ENCODE data around the gene EIF4B. TPM values are rescaled to one million over a fixed set of nuclear protein-coding genes. Genes with fewer than 3 reads are reported as not detected.

EIF4B gene
- total RNA-seq: 100 to 1,000 TPM; 404 to 559 (median 485) TPM

- Histone ChIP-seq H3K4me3 (peak within 1 kb of the TSS; percentile 96), H3K27ac (peak within 1 kb of the TSS; percentile 96), H3K36me3 (peaks cover 4% of the 10 kb centered on the region), H3K9me3 (no peaks in the 10 kb centered on the region), H3K4me1 (peaks cover 56% of the 10 kb centered on the region), H3K27me3 (no peaks in the 10 kb centered on the region)
- peak; percentile 41 to 66 (median 51) for TF ChIP-seq POLR2AphosphoS5 (IDR thresholded peaks at IDR 0.05)
- no peak for TF ChIP-seq EP300 (IDR thresholded peaks at IDR 0.05)
- TF ChIP-seq POLR2A (IDR thresholded peaks at IDR 0.05): peak in 1 of 2 donors; percentile 52
- 0% methylated on average over 33 of the region's 64 CpGs for WGBS
- peak; percentile 100 for DNase-seq (ENCODE audit: low spot score in 2 of 2)
These were observed at the start of gene EIF4B for GRCh38 chr12:53005986-53006809. Gene EIF4B, plus strand, starts transcription at chr12:53006456. Its CDS starts 28 bp downstream, at chr12:53006484.

GRCh38 chr12:52956987-52957386, 49.3 kb upstream of the EIF4B start:
- no peak for DNase-seq (ENCODE audit: low spot score in 2 of 2)
- H3K4me3 ChIP-seq: no peak overlapping the region

GRCh38 chr12:52964556-52965336, 41.5 kb upstream of the EIF4B start:
- DNase-seq (ENCODE audit: low spot score in 2 of 2): no peak
- TF ChIP-seq CTCF (IDR thresholded peaks at IDR 0.05) (no peak), POLR2AphosphoS5 (IDR thresholded peaks at IDR 0.05) (no peak), POLR2A (IDR thresholded peaks at IDR 0.05) (no peak), EP300 (IDR thresholded peaks at IDR 0.05) (no peak)
- Histone ChIP-seq H3K27me3 (peaks cover 29% of the 10 kb centered on the region), H3K4me3 (peak overlapping the region; percentile 15), H3K36me3 (no peaks in the 10 kb centered on the region), H3K9me3 (no peaks in the 10 kb centered on the region), H3K4me1 (peaks cover 7% of the 10 kb centered on the region), H3K27ac (no peak overlapping the region)
- WGBS: 53% methylated on average over 17 of the region's 19 CpGs

More at GRCh38 chr12:52956987-52957386, 49.3 kb upstream of the EIF4B start:
- Histone ChIP-seq H3K36me3 (no peaks in the 10 kb centered on the region), H3K27me3 (peaks cover 10% of the 10 kb centered on the region), H3K27ac (no peak overlapping the region), H3K9me3 (no peaks in the 10 kb centered on the region), H3K4me1 (no peaks in the 10 kb centered on the region)
- WGBS: 55% methylated on average over 5 of the region's 5 CpGs
- TF ChIP-seq POLR2AphosphoS5 (IDR thresholded peaks at IDR 0.05): no peak
- TF ChIP-seq CTCF (IDR thresholded peaks at IDR 0.05): no peak
- TF ChIP-seq EP300 (IDR thresholded peaks at IDR 0.05): no peak
- TF ChIP-seq POLR2A (IDR thresholded peaks at IDR 0.05): no peak

- H3K27me3 ChIP-seq: peaks cover 27% of the 10 kb centered on the region
- H3K4me1 ChIP-seq: peaks cover 7% of the 10 kb centered on the region
- WGBS: 4% methylated on average over 16 of the region's 28 CpGs
- DNase-seq (ENCODE audit: low spot score in 2 of 2): no peak
- no peaks in the 10 kb centered on the region for H3K36me3 ChIP-seq
- H3K4me3 ChIP-seq: peak overlapping the region; percentile 15
- TF ChIP-seq POLR2A (IDR thresholded peaks at IDR 0.05) (no peak), CTCF (IDR thresholded peaks at IDR 0.05) (no peak), POLR2AphosphoS5 (IDR thresholded peaks at IDR 0.05) (no peak), EP300 (IDR thresholded peaks at IDR 0.05) (no peak)
- H3K9me3 ChIP-seq: no peaks in the 10 kb centered on the region
- H3K27ac ChIP-seq: no peak overlapping the region
These were observed 40.9 kb upstream of the EIF4B start for GRCh38 chr12:52965337-52965731.

GRCh38 chr12:52969166-52969795, 37.0 kb upstream of the EIF4B start:
- Histone ChIP-seq H3K4me1 (peaks cover 7% of the 10 kb centered on the region), H3K27me3 (peaks cover 20% of the 10 kb centered on the region)
- WGBS: 77% methylated on average over 12 of the region's 12 CpGs

More at GRCh38 chr12:52969166-52969795, 37.0 kb upstream of the EIF4B start:
- no peak for DNase-seq (ENCODE audit: low spot score in 2 of 2)
- TF ChIP-seq CTCF (IDR thresholded peaks at IDR 0.05): no peak
- no peak for TF ChIP-seq POLR2AphosphoS5 (IDR thresholded peaks at IDR 0.05)
- no peak for TF ChIP-seq EP300 (IDR thresholded peaks at IDR 0.05)
- TF ChIP-seq POLR2A (IDR thresholded peaks at IDR 0.05): no peak
- no peak overlapping the region for H3K4me3 ChIP-seq
- H3K36me3 ChIP-seq: no peaks in the 10 kb centered on the region
- no peak overlapping the region for H3K27ac ChIP-seq
- no peaks in the 10 kb centered on the region for H3K9me3 ChIP-seq

Data from suprapubic skin (tissue), 4 donors.